H1 (cell line): ENCODE results near the gene RBM4B.

Experiments
- CEBPB ChIP-seq: IDR thresholded peaks from 2 replicates; pipeline ENCODE4 v1.6.1; 2012; ENCODE audit warnings: low read depth, low read length
- CHD2 ChIP-seq: IDR thresholded peaks from 2 replicates; pipeline ENCODE4 v1.6.1; 2012; ENCODE audit warnings: low read length, improper control_type of control experiment
- EP300 ChIP-seq, 2 experiments: IDR thresholded peaks; 1 replicate in 1 of 2; 2 replicates in 1 of 2; pipeline ENCODE4 v1.6.1; 2011 to 2012; ENCODE audit warnings: low read depth in 2 of 2, low read length in 2 of 2, mild to moderate bottlenecking in 2 of 2, borderline replicate concordance in 1 of 2, inconsistent platforms in 1 of 2, moderate library complexity in 1 of 2
- EZH2 ChIP-seq: fragments of 200-600 bp; sonication (generic); IDR thresholded peaks from 2 replicates; pipeline ENCODE4 v1.7.1; 2012; ENCODE audit warnings: low read depth, mild to moderate bottlenecking, moderate library complexity, low read length, inconsistent platforms; ENCODE audit not compliant: severe bottlenecking
- KDM1A ChIP-seq: fragments of 200-600, 300-600 bp; sonication (generic); IDR thresholded peaks from 2 replicates; pipeline ENCODE4 v1.7.1; 2016; ENCODE audit warnings: mild to moderate bottlenecking, low read length, borderline replicate concordance
- SIN3A ChIP-seq, 2 experiments: IDR thresholded peaks in 1 of 2; conservative IDR thresholded peaks in 1 of 2; 2 replicates each; pipeline ENCODE4 v1.6.1; 2011 to 2012; ENCODE audit warnings: low read length in 2 of 2, improper control_type of control experiment in 1 of 2, low read depth in 1 of 2, mild to moderate bottlenecking in 1 of 2
- TAF1 ChIP-seq: IDR thresholded peaks from 2 replicates; pipeline ENCODE4 v1.6.1; 2011; ENCODE audit warnings: mild to moderate bottlenecking, low read depth, low read length
- TF ChIP-seq, protein P1 (sequence below), 3 experiments: IDR thresholded peaks; 1 replicate in 2 of 3; 2 replicates in 1 of 3; pipeline versions ENCODE4 v1.5.1 to v1.6.1; 2011; ENCODE audit warnings: low read length in 3 of 3, mild to moderate bottlenecking in 3 of 3, inconsistent platforms in 2 of 3, low read depth in 1 of 3, moderate library complexity in 1 of 3; ENCODE audit not compliant: insufficient read depth in 1 of 3; ENCODE audit errors: control extremely low read depth in 1 of 3
- TF ChIP-seq, protein P2 (sequence below): IDR thresholded peaks from 2 replicates; pipeline ENCODE4 v1.6.1; 2011; ENCODE audit warnings: low read length, improper control_type of control experiment

DNA sequence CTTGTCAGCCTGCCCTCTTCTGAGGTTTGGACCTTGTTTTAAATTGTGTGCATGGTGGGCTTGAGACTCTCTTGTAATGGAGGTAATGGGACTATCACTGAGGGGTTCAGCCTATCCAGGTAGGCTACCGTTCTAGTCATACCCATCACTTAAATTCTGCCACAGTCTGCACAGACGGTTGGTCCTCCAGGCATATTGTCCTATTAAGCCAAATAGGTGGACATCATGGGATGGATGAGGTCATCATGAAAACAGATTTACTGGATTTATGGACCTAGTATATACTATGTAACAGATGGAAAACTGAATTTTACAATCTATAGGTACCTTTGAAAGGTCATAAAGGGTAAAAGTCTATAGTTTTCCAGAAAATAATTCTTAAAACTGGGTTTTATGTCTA is 48.3 kb downstream of the RBM4B start:
- TF ChIP-seq, protein P1, sequence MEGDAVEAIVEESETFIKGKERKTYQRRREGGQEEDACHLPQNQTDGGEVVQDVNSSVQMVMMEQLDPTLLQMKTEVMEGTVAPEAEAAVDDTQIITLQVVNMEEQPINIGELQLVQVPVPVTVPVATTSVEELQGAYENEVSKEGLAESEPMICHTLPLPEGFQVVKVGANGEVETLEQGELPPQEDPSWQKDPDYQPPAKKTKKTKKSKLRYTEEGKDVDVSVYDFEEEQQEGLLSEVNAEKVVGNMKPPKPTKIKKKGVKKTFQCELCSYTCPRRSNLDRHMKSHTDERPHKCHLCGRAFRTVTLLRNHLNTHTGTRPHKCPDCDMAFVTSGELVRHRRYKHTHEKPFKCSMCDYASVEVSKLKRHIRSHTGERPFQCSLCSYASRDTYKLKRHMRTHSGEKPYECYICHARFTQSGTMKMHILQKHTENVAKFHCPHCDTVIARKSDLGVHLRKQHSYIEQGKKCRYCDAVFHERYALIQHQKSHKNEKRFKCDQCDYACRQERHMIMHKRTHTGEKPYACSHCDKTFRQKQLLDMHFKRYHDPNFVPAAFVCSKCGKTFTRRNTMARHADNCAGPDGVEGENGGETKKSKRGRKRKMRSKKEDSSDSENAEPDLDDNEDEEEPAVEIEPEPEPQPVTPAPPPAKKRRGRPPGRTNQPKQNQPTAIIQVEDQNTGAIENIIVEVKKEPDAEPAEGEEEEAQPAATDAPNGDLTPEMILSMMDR (IDR thresholded peaks at IDR 0.05; ENCODE audit: control extremely low read depth in 1 of 3, insufficient read depth in 1 of 3, low read depth in 1 of 3, low read length in 3 of 3), result no peak
- TF ChIP-seq EP300 (IDR thresholded peaks at IDR 0.05; ENCODE audit: borderline replicate concordance in 1 of 2, low read depth in 2 of 2, low read length in 2 of 2), result no peak
- TF ChIP-seq SIN3A (conservative IDR thresholded peaks at IDR 0.05 in 1 of 2, IDR thresholded peaks at IDR 0.05 in 1 of 2; ENCODE audit: low read depth in 1 of 2, low read length in 2 of 2), result no peak
- TF ChIP-seq KDM1A, result no peak
- no peak for TF ChIP-seq TAF1
- TF ChIP-seq CHD2, result no peak
- no peak for TF ChIP-seq CEBPB
- TF ChIP-seq, protein P2, sequence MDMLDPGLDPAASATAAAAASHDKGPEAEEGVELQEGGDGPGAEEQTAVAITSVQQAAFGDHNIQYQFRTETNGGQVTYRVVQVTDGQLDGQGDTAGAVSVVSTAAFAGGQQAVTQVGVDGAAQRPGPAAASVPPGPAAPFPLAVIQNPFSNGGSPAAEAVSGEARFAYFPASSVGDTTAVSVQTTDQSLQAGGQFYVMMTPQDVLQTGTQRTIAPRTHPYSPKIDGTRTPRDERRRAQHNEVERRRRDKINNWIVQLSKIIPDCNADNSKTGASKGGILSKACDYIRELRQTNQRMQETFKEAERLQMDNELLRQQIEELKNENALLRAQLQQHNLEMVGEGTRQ, result no peak
- TF ChIP-seq EZH2, result no peak
